WTC11 (cell line): ENCODE results near the gene PGLYRP3. TPM values are rescaled to one million over a fixed set of nuclear protein-coding genes. Genes with fewer than 3 reads are reported as not detected.

Experiments used
- ATAC-seq: fragments of 200-7000 bp; cut with Tn5 transposase; 2 replicates; pipeline ENCODE4 v1.10.0; 2021; ENCODE audit warnings: mild to moderate bottlenecking, moderate library complexity
- CTCF ChIA-PET: fragments of 300-600 bp; sonication (Branson Sonifier 250); formaldehyde crosslinking; loops from one replicate; lab custom pipeline; 2021; ENCODE audit warnings: antibody characterized with exemption; lab: Charles Lee
- POLR2A ChIA-PET: fragments of 350-600 bp; sonication (Branson Sonifier 250); formaldehyde crosslinking; loops from one replicate; lab custom pipeline; 2021; ENCODE audit warnings: antibody characterized with exemption; lab: Charles Lee
- DNase-seq: peaks from one replicate; pipeline ENCODE4 v3.0.0; 2021; ENCODE audit warnings: low spot score
- H3K27ac Mint-ChIP-seq: 2 replicates; pipeline ENCODE4 v1.8.0; 2021; ENCODE audit warnings: mixed read lengths
- H3K27me3 Mint-ChIP-seq: 2 replicates; pipeline ENCODE4 v1.8.0; 2021; ENCODE audit warnings: low read depth, mild to moderate bottlenecking, moderate library complexity, mixed read lengths
- H3K36me3 Mint-ChIP-seq: 2 replicates; pipeline ENCODE4 v1.8.0; 2021; ENCODE audit warnings: mixed read lengths
- H3K4me1 Mint-ChIP-seq: 2 replicates; pipeline ENCODE4 v1.8.0; 2022; ENCODE audit warnings: mixed read lengths
- H3K4me3 Mint-ChIP-seq: 2 replicates; pipeline ENCODE4 v1.8.0; 2021; ENCODE audit warnings: mild to moderate bottlenecking, moderate library complexity, mixed read lengths
- H3K9me3 Mint-ChIP-seq: 2 replicates; pipeline ENCODE4 v1.8.0; 2021; ENCODE audit warnings: mixed read lengths
- ATF1 ChIP-seq: sonication (generic); formaldehyde crosslinking; IDR thresholded peaks from 2 replicates; pipeline ENCODE4 v1.8.1; 2023; ENCODE audit warnings: mild to moderate bottlenecking, moderate library complexity, missing genetic modification reagents
- CREB1 ChIP-seq: sonication (generic); formaldehyde crosslinking; IDR thresholded peaks from 2 replicates; pipeline ENCODE4 v1.8.0; 2023; ENCODE audit warnings: mild to moderate bottlenecking, missing genetic modification reagents
- EMX1 ChIP-seq: fragments of 250-450 bp; sonication (Bioruptor Pico); IDR thresholded peaks from 2 replicates; pipeline ENCODE4 v1.8.0; 2021; ENCODE audit warnings: mild to moderate bottlenecking
- FOXK1 ChIP-seq: sonication (generic); formaldehyde crosslinking; IDR thresholded peaks from 2 replicates; pipeline ENCODE4 v1.8.0; 2022; ENCODE audit warnings: mild to moderate bottlenecking, moderate library complexity, missing genetic modification reagents
- GRHL2 ChIP-seq: fragments of 250-450 bp; sonication (Bioruptor Pico); IDR thresholded peaks from 2 replicates; pipeline ENCODE4 v1.8.0; 2022; ENCODE audit warnings: mild to moderate bottlenecking, moderate library complexity; ENCODE audit not compliant: insufficient replicate concordance, severe bottlenecking
- GTF2I ChIP-seq: fragments of 250-450 bp; sonication (Bioruptor Pico); conservative IDR thresholded peaks from 2 replicates; pipeline ENCODE4 v1.4.0; 2021; ENCODE audit warnings: mild to moderate bottlenecking
- HMGA2 ChIP-seq: fragments of 250-450 bp; sonication (Bioruptor Pico); IDR thresholded peaks from 2 replicates; pipeline ENCODE4 v1.4.0; 2021; ENCODE audit warnings: mild to moderate bottlenecking, moderate library complexity
- JUN ChIP-seq: sonication (generic); formaldehyde crosslinking; IDR thresholded peaks from 2 replicates; pipeline ENCODE4 v1.8.0; 2023; ENCODE audit warnings: mild to moderate bottlenecking, missing genetic modification reagents
- KAT7 ChIP-seq: sonication (generic); formaldehyde crosslinking; IDR thresholded peaks from 2 replicates; pipeline ENCODE4 v1.8.1; 2023; ENCODE audit warnings: missing genetic modification reagents, mild to moderate bottlenecking, borderline replicate concordance
- MAX ChIP-seq: sonication (generic); formaldehyde crosslinking; IDR thresholded peaks from 2 replicates; pipeline ENCODE4 v1.8.0; 2022; ENCODE audit warnings: mild to moderate bottlenecking, missing genetic modification reagents
- NR1H2 ChIP-seq: sonication (generic); formaldehyde crosslinking; IDR thresholded peaks from 2 replicates; pipeline ENCODE4 v1.9.0; 2021; ENCODE audit warnings: mild to moderate bottlenecking, moderate library complexity, missing genetic modification reagents
- NR3C1 ChIP-seq: sonication (generic); formaldehyde crosslinking; conservative IDR thresholded peaks from 2 replicates; pipeline ENCODE4 v1.8.1; 2023; ENCODE audit warnings: low read depth, mild to moderate bottlenecking, missing genetic modification reagents
- SMAD4 ChIP-seq: sonication (generic); formaldehyde crosslinking; IDR thresholded peaks from 2 replicates; pipeline ENCODE4 v1.8.0; 2022; ENCODE audit warnings: mild to moderate bottlenecking, missing genetic modification reagents
- ZNF281 ChIP-seq: sonication (generic); formaldehyde crosslinking; IDR thresholded peaks from 2 replicates; pipeline ENCODE4 v1.8.0; 2023; ENCODE audit warnings: mild to moderate bottlenecking, missing genetic modification reagents
- ZNF396 ChIP-seq: fragments of 250-450 bp; sonication (Bioruptor Pico); IDR thresholded peaks from 2 replicates; pipeline ENCODE4 v1.8.0; 2021; ENCODE audit warnings: mild to moderate bottlenecking, moderate library complexity, borderline replicate concordance
- ZNF416 ChIP-seq: fragments of 250-450 bp; sonication (Bioruptor Pico); IDR thresholded peaks from 2 replicates; pipeline ENCODE4 v1.9.0; 2021; ENCODE audit warnings: mild to moderate bottlenecking, inconsistent platforms
- ZNF671 ChIP-seq: fragments of 250-450 bp; sonication (Bioruptor Pico); IDR thresholded peaks from 2 replicates; pipeline ENCODE4 v1.8.0; 2021; ENCODE audit warnings: mild to moderate bottlenecking
- total RNA-seq: library from RNA; stranded (reverse); gene quantifications from 3 replicates; pipeline ENCODE4 v1.2.3, GENCODE V29; 2021
- TF ChIP-seq, protein P1 (sequence below): sonication (generic); formaldehyde crosslinking; IDR thresholded peaks from 2 replicates; pipeline ENCODE4 v1.8.1; 2022; ENCODE audit warnings: mild to moderate bottlenecking, missing genetic modification reagents, moderate library complexity, borderline replicate concordance
- TF ChIP-seq, protein P2 (sequence below): sonication (generic); formaldehyde crosslinking; conservative IDR thresholded peaks from 2 replicates; pipeline ENCODE4 v1.8.1; 2022; ENCODE audit warnings: mild to moderate bottlenecking, missing genetic modification reagents
- TF ChIP-seq, protein P3 (sequence below): fragments of 250-450 bp; sonication (Bioruptor Pico); IDR thresholded peaks from 2 replicates; pipeline ENCODE4 v2.1.2; 2022; ENCODE audit warnings: mild to moderate bottlenecking, moderate library complexity
- TF ChIP-seq, protein P4 (sequence below): sonication (generic); formaldehyde crosslinking; IDR thresholded peaks from 2 replicates; pipeline ENCODE4 v1.8.1; 2023; ENCODE audit warnings: mild to moderate bottlenecking, missing genetic modification reagents, moderate library complexity
- TF ChIP-seq, protein P5 (sequence below): sonication (generic); formaldehyde crosslinking; IDR thresholded peaks from 2 replicates; pipeline ENCODE4 v1.8.0; 2022; ENCODE audit warnings: mild to moderate bottlenecking, missing genetic modification reagents
- TF ChIP-seq, protein P6 (sequence below): sonication (generic); formaldehyde crosslinking; IDR thresholded peaks from 2 replicates; pipeline ENCODE4 v1.8.1; 2022; ENCODE audit warnings: low read depth, missing genetic modification reagents, borderline replicate concordance

The PGLYRP3 gene
- total RNA-seq, 1 experiment from 2014 or later: not detected

- TF ChIP-seq ZNF281 (CRISPR knock-in tag): no peak
- no peak for TF ChIP-seq FOXK1 (CRISPR knock-in tag)
- TF ChIP-seq HMGA2 (CRISPR knock-in tag): no peak
- TF ChIP-seq ZNF416: no peak
- TF ChIP-seq ZNF396 (CRISPR knock-in tag): no peak
- TF ChIP-seq, all 79 proteins: peak for 0
Observed at GRCh38 chr1:153336650-153337049, 23.9 kb upstream of the PGLYRP3 start (continued).

DNA sequence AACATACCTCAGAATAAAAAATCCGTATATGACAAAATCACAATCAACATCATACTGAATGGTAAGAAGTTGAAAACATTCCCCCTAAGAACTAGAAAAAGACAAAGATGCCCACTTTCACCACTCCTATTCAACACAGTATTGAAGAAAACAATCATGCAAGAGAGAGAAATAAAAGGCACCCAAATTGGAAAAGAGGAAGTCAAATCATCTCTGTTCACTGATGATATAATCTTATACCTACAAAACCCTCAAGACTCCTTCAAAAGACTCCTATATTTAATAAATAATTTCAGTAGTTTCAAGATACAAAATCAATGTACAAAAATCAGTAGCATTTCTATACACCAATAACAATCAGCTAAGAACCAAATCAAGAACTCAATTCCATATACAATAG lies 21.1 kb upstream of the PGLYRP3 start:
- H3K36me3 Mint-ChIP-seq: peaks cover 8% of the 10 kb centered on the region; the same call in 1 of the 2 replicates
- ATAC-seq: no peak
- no peak overlapping the region for H3K4me3 Mint-ChIP-seq
- TF ChIP-seq, protein P1, sequence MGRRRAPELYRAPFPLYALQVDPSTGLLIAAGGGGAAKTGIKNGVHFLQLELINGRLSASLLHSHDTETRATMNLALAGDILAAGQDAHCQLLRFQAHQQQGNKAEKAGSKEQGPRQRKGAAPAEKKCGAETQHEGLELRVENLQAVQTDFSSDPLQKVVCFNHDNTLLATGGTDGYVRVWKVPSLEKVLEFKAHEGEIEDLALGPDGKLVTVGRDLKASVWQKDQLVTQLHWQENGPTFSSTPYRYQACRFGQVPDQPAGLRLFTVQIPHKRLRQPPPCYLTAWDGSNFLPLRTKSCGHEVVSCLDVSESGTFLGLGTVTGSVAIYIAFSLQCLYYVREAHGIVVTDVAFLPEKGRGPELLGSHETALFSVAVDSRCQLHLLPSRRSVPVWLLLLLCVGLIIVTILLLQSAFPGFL: no peak
- no peak for TF ChIP-seq ZNF396 (CRISPR knock-in tag)
- TF ChIP-seq ATF1 (CRISPR knock-in tag): no peak
- TF ChIP-seq, protein P2, sequence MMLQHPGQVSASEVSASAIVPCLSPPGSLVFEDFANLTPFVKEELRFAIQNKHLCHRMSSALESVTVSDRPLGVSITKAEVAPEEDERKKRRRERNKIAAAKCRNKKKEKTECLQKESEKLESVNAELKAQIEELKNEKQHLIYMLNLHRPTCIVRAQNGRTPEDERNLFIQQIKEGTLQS (CRISPR knock-in tag): no peak
- no peak for TF ChIP-seq SMAD4 (CRISPR knock-in tag)
- TF ChIP-seq, protein P3, sequence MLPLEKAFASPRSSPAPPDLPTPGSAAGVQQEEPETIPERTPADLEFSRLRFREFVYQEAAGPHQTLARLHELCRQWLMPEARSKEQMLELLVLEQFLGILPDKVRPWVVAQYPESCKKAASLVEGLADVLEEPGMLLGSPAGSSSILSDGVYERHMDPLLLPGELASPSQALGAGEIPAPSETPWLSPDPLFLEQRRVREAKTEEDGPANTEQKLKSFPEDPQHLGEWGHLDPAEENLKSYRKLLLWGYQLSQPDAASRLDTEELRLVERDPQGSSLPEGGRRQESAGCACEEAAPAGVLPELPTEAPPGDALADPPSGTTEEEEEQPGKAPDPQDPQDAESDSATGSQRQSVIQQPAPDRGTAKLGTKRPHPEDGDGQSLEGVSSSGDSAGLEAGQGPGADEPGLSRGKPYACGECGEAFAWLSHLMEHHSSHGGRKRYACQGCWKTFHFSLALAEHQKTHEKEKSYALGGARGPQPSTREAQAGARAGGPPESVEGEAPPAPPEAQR (CRISPR knock-in tag): no peak
- TF ChIP-seq EMX1: no peak
- TF ChIP-seq JUN (CRISPR knock-in tag): no peak
- TF ChIP-seq, all 79 proteins: peak for 0
- H3K9me3 Mint-ChIP-seq: peaks cover 46% of the 10 kb centered on the region
- CTCF ChIA-PET: no interaction called here
- POLR2A ChIA-PET: no interaction called here
- DNase-seq: no peak
- peaks cover 20% of the 10 kb centered on the region for H3K27me3 Mint-ChIP-seq
- H3K27ac Mint-ChIP-seq: no peak overlapping the region
- no peaks in the 10 kb centered on the region for H3K4me1 Mint-ChIP-seq

DNA sequence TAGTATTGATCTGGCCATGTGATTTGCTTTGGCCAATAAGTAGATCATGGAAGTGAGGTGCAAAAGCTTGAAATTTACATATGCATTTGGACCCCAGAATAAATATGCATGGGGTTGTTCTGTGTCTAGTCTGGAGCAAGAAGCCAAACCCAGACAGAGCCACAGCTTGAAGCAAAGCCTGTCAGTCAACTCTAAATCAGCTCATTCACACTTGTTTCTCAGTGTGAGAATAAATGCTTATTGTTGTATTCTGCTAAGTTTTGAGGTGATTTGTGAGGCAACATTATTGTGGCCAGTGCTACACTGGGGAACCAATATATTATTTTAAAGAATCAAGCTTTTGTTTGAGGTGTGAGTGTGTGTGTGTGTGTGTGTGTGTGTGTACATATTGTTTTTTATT lies 12.2 kb upstream of the PGLYRP3 start:
- no peak for DNase-seq
- H3K27me3 Mint-ChIP-seq: peaks cover 14% of the 10 kb centered on the region
- H3K4me3 Mint-ChIP-seq: no peak overlapping the region
- H3K27ac Mint-ChIP-seq: no peak overlapping the region
- peaks cover 89% of the 10 kb centered on the region for H3K9me3 Mint-ChIP-seq
- TF ChIP-seq CREB1 (CRISPR knock-in tag) (no peak), KAT7 (CRISPR knock-in tag) (no peak), ZNF671 (CRISPR knock-in tag) (no peak), GRHL2 (CRISPR knock-in tag) (no peak), NR3C1 (CRISPR knock-in tag) (no peak), GTF2I (no peak), NR1H2 (CRISPR knock-in tag) (no peak), MAX (CRISPR knock-in tag) (no peak)
- TF ChIP-seq, protein P4, sequence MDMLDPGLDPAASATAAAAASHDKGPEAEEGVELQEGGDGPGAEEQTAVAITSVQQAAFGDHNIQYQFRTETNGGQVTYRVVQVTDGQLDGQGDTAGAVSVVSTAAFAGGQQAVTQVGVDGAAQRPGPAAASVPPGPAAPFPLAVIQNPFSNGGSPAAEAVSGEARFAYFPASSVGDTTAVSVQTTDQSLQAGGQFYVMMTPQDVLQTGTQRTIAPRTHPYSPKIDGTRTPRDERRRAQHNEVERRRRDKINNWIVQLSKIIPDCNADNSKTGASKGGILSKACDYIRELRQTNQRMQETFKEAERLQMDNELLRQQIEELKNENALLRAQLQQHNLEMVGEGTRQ (CRISPR knock-in tag): no peak
- TF ChIP-seq, protein P5, sequence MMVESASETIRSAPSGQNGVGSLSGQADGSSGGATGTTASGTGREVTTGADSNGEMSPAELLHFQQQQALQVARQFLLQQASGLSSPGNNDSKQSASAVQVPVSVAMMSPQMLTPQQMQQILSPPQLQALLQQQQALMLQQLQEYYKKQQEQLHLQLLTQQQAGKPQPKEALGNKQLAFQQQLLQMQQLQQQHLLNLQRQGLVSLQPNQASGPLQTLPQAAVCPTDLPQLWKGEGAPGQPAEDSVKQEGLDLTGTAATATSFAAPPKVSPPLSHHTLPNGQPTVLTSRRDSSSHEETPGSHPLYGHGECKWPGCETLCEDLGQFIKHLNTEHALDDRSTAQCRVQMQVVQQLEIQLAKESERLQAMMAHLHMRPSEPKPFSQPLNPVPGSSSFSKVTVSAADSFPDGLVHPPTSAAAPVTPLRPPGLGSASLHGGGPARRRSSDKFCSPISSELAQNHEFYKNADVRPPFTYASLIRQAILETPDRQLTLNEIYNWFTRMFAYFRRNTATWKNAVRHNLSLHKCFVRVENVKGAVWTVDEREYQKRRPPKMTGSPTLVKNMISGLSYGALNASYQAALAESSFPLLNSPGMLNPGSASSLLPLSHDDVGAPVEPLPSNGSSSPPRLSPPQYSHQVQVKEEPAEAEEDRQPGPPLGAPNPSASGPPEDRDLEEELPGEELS (CRISPR knock-in tag): no peak
- TF ChIP-seq, protein P6, sequence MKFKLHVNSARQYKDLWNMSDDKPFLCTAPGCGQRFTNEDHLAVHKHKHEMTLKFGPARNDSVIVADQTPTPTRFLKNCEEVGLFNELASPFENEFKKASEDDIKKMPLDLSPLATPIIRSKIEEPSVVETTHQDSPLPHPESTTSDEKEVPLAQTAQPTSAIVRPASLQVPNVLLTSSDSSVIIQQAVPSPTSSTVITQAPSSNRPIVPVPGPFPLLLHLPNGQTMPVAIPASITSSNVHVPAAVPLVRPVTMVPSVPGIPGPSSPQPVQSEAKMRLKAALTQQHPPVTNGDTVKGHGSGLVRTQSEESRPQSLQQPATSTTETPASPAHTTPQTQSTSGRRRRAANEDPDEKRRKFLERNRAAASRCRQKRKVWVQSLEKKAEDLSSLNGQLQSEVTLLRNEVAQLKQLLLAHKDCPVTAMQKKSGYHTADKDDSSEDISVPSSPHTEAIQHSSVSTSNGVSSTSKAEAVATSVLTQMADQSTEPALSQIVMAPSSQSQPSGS (CRISPR knock-in tag): no peak
- no peak for ATAC-seq
- H3K36me3 Mint-ChIP-seq: peaks cover 39% of the 10 kb centered on the region
- H3K4me1 Mint-ChIP-seq: no peaks in the 10 kb centered on the region
- ChIA-PET POLR2A (no interaction called here), CTCF (no interaction called here)
